Activated naive CD8-positive, alpha-beta T cell treated with anti-CD3 and anti-CD28 coated beads for 36 hours (primary cell): ENCODE data around the gene SPNS2. TPM values are rescaled to one million over a fixed set of nuclear protein-coding genes. Genes with fewer than 3 reads are reported as not detected.

Experiments used
- DNase-seq: peaks from one replicate; pipeline ENCODE4 v3.0.0; 2021
- H3K27ac Mint-ChIP-seq: one replicate; pipeline ENCODE4 v1.8.0; 2022; ENCODE audit warnings: mild to moderate bottlenecking, moderate library complexity, mixed read lengths
- H3K27me3 Mint-ChIP-seq: one replicate; pipeline ENCODE4 v1.8.0; 2022; ENCODE audit warnings: mild to moderate bottlenecking, mixed read lengths
- H3K36me3 Mint-ChIP-seq: one replicate; pipeline ENCODE4 v1.8.0; 2021; ENCODE audit warnings: mild to moderate bottlenecking, mixed read lengths
- H3K4me1 Mint-ChIP-seq: one replicate; pipeline ENCODE4 v1.8.0; 2021; ENCODE audit warnings: mixed read lengths
- H3K4me3 Mint-ChIP-seq: one replicate; pipeline ENCODE4 v1.8.0; 2022; ENCODE audit warnings: mild to moderate bottlenecking, moderate library complexity, mixed read lengths
- H3K9me3 Mint-ChIP-seq: one replicate; pipeline ENCODE4 v1.8.0; 2022; ENCODE audit warnings: mixed read lengths
- total RNA-seq, 2 experiments: library from RNA; stranded (reverse); gene quantifications; one replicate each; pipeline ENCODE4 v1.2.3, GENCODE V29; 2021

Gene SPNS2
- total RNA-seq, 2 experiments from 2014 or later, result 0.20 to 0.43 TPM

- H3K27me3 Mint-ChIP-seq, result no peaks in the 10 kb centered on the region
- peaks cover 33% of the 10 kb centered on the region for H3K36me3 Mint-ChIP-seq
- no peak for DNase-seq
- no peak overlapping the region for H3K4me3 Mint-ChIP-seq
- H3K9me3 Mint-ChIP-seq, result no peaks in the 10 kb centered on the region
- peaks cover 20% of the 10 kb centered on the region for H3K4me1 Mint-ChIP-seq
- no peak overlapping the region for H3K27ac Mint-ChIP-seq
Observed at GRCh38 chr17:4551796-4552525, 53.3 kb downstream of the SPNS2 start.

GRCh38 chr17:4553669-4554068, 55.0 kb downstream of the SPNS2 start:
- H3K27me3 Mint-ChIP-seq, result no peaks in the 10 kb centered on the region
- peaks cover 20% of the 10 kb centered on the region for H3K4me1 Mint-ChIP-seq
- H3K36me3 Mint-ChIP-seq, result peaks cover 33% of the 10 kb centered on the region
- peak overlapping the region; percentile 97 for H3K4me3 Mint-ChIP-seq
- peak overlapping the region; percentile 48 for H3K27ac Mint-ChIP-seq
- H3K9me3 Mint-ChIP-seq, result no peaks in the 10 kb centered on the region
- DNase-seq, result no peak

GRCh38 chr17:4554441-4554996, 55.8 kb downstream of the SPNS2 start:
- peaks cover 20% of the 10 kb centered on the region for H3K4me1 Mint-ChIP-seq
- H3K27ac Mint-ChIP-seq, result peak overlapping the region; percentile 93
- H3K4me3 Mint-ChIP-seq, result peak overlapping the region; percentile 97
- no peaks in the 10 kb centered on the region for H3K9me3 Mint-ChIP-seq
- no peaks in the 10 kb centered on the region for H3K27me3 Mint-ChIP-seq
- peaks cover 32% of the 10 kb centered on the region for H3K36me3 Mint-ChIP-seq
- DNase-seq, result no peak

GRCh38 chr17:4554997-4555799, 56.5 kb downstream of the SPNS2 start, which contains the start of gene MYBBP1A:
MYBBP1A (minus strand) TSS chr17:4555384; CDS start chr17:4555324, 60 bp downstream.
- Mint-ChIP-seq H3K4me3 (peak within 1 kb of the TSS; percentile 97), H3K36me3 (peaks cover 32% of the 10 kb centered on the region), H3K27ac (peak within 1 kb of the TSS; percentile 93), H3K9me3 (no peaks in the 10 kb centered on the region), H3K4me1 (peaks cover 20% of the 10 kb centered on the region), H3K27me3 (no peaks in the 10 kb centered on the region)
- DNase-seq, result peak; percentile 97

- no peaks in the 10 kb centered on the region for H3K9me3 Mint-ChIP-seq
- peak overlapping the region; percentile 97 for H3K4me3 Mint-ChIP-seq
- no peak for DNase-seq
- peaks cover 17% of the 10 kb centered on the region for H3K4me1 Mint-ChIP-seq
- H3K27me3 Mint-ChIP-seq, result no peaks in the 10 kb centered on the region
- peak overlapping the region; percentile 93 for H3K27ac Mint-ChIP-seq
- peaks cover 27% of the 10 kb centered on the region for H3K36me3 Mint-ChIP-seq
Observed at GRCh38 chr17:4555873-4556759, 57.4 kb downstream of the SPNS2 start.

- no peak overlapping the region for H3K27ac Mint-ChIP-seq
- H3K36me3 Mint-ChIP-seq, result peaks cover 18% of the 10 kb centered on the region
- no peak overlapping the region for H3K4me3 Mint-ChIP-seq
- H3K4me1 Mint-ChIP-seq, result peaks cover 21% of the 10 kb centered on the region
- no peaks in the 10 kb centered on the region for H3K9me3 Mint-ChIP-seq
- H3K27me3 Mint-ChIP-seq, result no peaks in the 10 kb centered on the region
- DNase-seq, result no peak
Observed at GRCh38 chr17:4556996-4557395, 58.3 kb downstream of the SPNS2 start.

- Mint-ChIP-seq H3K4me1 (peaks cover 29% of the 10 kb centered on the region), H3K4me3 (no peak overlapping the region), H3K9me3 (no peaks in the 10 kb centered on the region), H3K27ac (no peak overlapping the region), H3K36me3 (peaks cover 17% of the 10 kb centered on the region), H3K27me3 (no peaks in the 10 kb centered on the region)
- no peak for DNase-seq
Observed at GRCh38 chr17:4557626-4558346, 59.1 kb downstream of the SPNS2 start.

GRCh38 chr17:4558347-4558971, 59.8 kb downstream of the SPNS2 start:
- Mint-ChIP-seq H3K4me3 (no peak overlapping the region), H3K36me3 (peaks cover 17% of the 10 kb centered on the region), H3K4me1 (peaks cover 36% of the 10 kb centered on the region)

GRCh38 chr17:4559139-4559791, 60.6 kb downstream of the SPNS2 start:
- Mint-ChIP-seq H3K27ac (no peak overlapping the region), H3K4me3 (no peak overlapping the region), H3K36me3 (peaks cover 10% of the 10 kb centered on the region), H3K27me3 (no peaks in the 10 kb centered on the region), H3K9me3 (no peaks in the 10 kb centered on the region), H3K4me1 (peaks cover 31% of the 10 kb centered on the region)
- DNase-seq, result no peak

More at GRCh38 chr17:4558347-4558971, 59.8 kb downstream of the SPNS2 start:
- Mint-ChIP-seq H3K27ac (no peak overlapping the region), H3K27me3 (no peaks in the 10 kb centered on the region), H3K9me3 (no peaks in the 10 kb centered on the region)
- no peak for DNase-seq

GRCh38 chr17:4559966-4560365, 61.3 kb downstream of the SPNS2 start:
- no peaks in the 10 kb centered on the region for H3K9me3 Mint-ChIP-seq
- H3K4me3 Mint-ChIP-seq, result no peak overlapping the region
- H3K36me3 Mint-ChIP-seq, result peaks cover 3% of the 10 kb centered on the region
- H3K27ac Mint-ChIP-seq, result no peak overlapping the region
- no peak for DNase-seq
- H3K4me1 Mint-ChIP-seq, result peaks cover 31% of the 10 kb centered on the region
- H3K27me3 Mint-ChIP-seq, result no peaks in the 10 kb centered on the region

- DNase-seq, result no peak
- Mint-ChIP-seq H3K4me1 (peaks cover 32% of the 10 kb centered on the region), H3K9me3 (no peaks in the 10 kb centered on the region), H3K27me3 (no peaks in the 10 kb centered on the region), H3K4me3 (no peak within 1 kb of the TSS), H3K36me3 (no peaks in the 10 kb centered on the region), H3K27ac (no peak within 1 kb of the TSS)
Observed at GRCh38 chr17:4560421-4560820, 61.7 kb downstream of the SPNS2 start, which contains the start of gene GGT6. GGT6 (minus strand) TSS chr17:4560577; CDS start chr17:4560521, 56 bp downstream.

- DNase-seq, result no peak
- Mint-ChIP-seq H3K4me3 (no peak overlapping the region), H3K27ac (no peak overlapping the region), H3K4me1 (peaks cover 33% of the 10 kb centered on the region), H3K27me3 (no peaks in the 10 kb centered on the region), H3K36me3 (no peaks in the 10 kb centered on the region), H3K9me3 (no peaks in the 10 kb centered on the region)
Observed at GRCh38 chr17:4560837-4561256, 62.2 kb downstream of the SPNS2 start.
